Heart right ventricle (tissue), 16 donors: ENCODE data around the gene DUSP28. TPM values are rescaled to one million over a fixed set of nuclear protein-coding genes. Genes with fewer than 3 reads are reported as not detected.
A peak's percentile ranks its signal among the peaks of the same experiment; 100 is the strongest.

Source experiments
- ATAC-seq, 8 donors: fragments of 200-7000 bp; cut with Tn5 transposase; one replicate each; pipeline ENCODE4 v1.9.1; 2020; ENCODE audit warnings: mild to moderate bottlenecking in 8 of 8, moderate library complexity in 8 of 8, moderate number of reproducible peaks in 1 of 8
- DNase-seq, 2 donors: peaks; one replicate each; pipeline ENCODE4 v3.0.0-alpha.2; 2020
- H3K27ac ChIP-seq, 10 donors: fragments of 200-600 bp; sonication (generic) in 2 of 10; one replicate each; pipeline versions ENCODE4 v1.5.0 to v1.8.0; 2020 to 2022; ENCODE audit warnings: mild to moderate bottlenecking in 3 of 10
- H3K27me3 ChIP-seq, 7 donors: fragments of 200-600 bp; one replicate each; pipeline ENCODE4 v1.8.0; 2021 to 2022; ENCODE audit warnings: mild to moderate bottlenecking in 2 of 7
- H3K36me3 ChIP-seq, 9 donors: fragments of 200-600 bp; sonication (generic) in 1 of 9; one replicate each; pipeline versions ENCODE4 v1.5.0 to v1.8.0; 2020 to 2022; ENCODE audit warnings: mild to moderate bottlenecking in 2 of 9
- H3K4me1 ChIP-seq, 9 donors: fragments of 200-600 bp; sonication (generic) in 1 of 9; one replicate each; pipeline versions ENCODE4 v1.5.0 to v1.8.0; 2020 to 2022; ENCODE audit warnings: mild to moderate bottlenecking in 4 of 9
- H3K4me3 ChIP-seq, 10 donors: fragments of 200-600 bp; sonication (generic) in 2 of 10; one replicate each; pipeline versions ENCODE4 v1.5.0 to v1.8.0; 2020 to 2022; ENCODE audit warnings: mild to moderate bottlenecking in 7 of 10, moderate library complexity in 2 of 10
- H3K9me3 ChIP-seq, 11 donors: fragments of 200-600 bp in 10 of 11; sonication (generic) in 2 of 11; one replicate each; pipeline versions ENCODE4 v1.5.0 to v1.8.0; 2013 to 2022; ENCODE audit warnings: mild to moderate bottlenecking in 2 of 11, control low read depth in 1 of 11, moderate library complexity in 1 of 11
- WGBS, 2 donors: extraction: QIAGEN DNeasy Blood & Tissue Kit; methylation state at CpG; one replicate each; pipeline ENCODE4 v1.1.7; 2013; ENCODE audit warnings: inconsistent platforms in 1 of 2; 5-methylcytosine and 5-hydroxymethylcytosine counted together
- intact Hi-C, 10 donors: fragments of 100-400 bp; cut with DNase I; formaldehyde crosslinking; loops; one replicate each; pipeline versions ENCODE4 v1.11.1 to v1.14.2; 2022
- polyA plus RNA-seq, 2 donors: library from polyadenylated mRNA; stranded (reverse); fragments of 200-250 nt; gene quantifications; one replicate each; pipeline ENCODE4 v1.2.3, GENCODE V29; 2013
- total RNA-seq, 10 donors: library from RNA; stranded (reverse); fragmentation: NEBNext Ultra II Directional in 3 of 10; extraction: Animal tissue kit (Norgen Biotek cat#: 25700) in 3 of 10; gene quantifications; one replicate each; pipeline versions ENCODE4 v1.2.1 to v1.2.4, GENCODE V29; 2021 to 2023
- TF ChIP-seq, protein P1 (sequence below), 9 donors: fragments of 200-600 bp; sonication (generic) in 2 of 9; IDR thresholded peaks; one replicate each; pipeline versions ENCODE4 v1.5.0 to v1.8.0; 2021 to 2022; ENCODE audit warnings: antibody characterized with exemption in 9 of 9, mild to moderate bottlenecking in 5 of 9, moderate library complexity in 1 of 9
- donor health status: Arrhythmogenic right ventricular cardiomyopathy.
- donor health status: ischemic (EF 13 %, LVEDD 7.1; RV severe dilation, severe dysfunction).
- donor health status: healthy with polysubstance abuse.
- donor health status: DM: no; HTN: yes; CAD: no.
- donor health status: DM: no; HTN: no; CAD: no.
- donor health status: ischemic (EF 25% LVEDD 6.9; RV normal size, moderate dysfunction).
- donor health status: ischemic (EF 25% LVEDD 5.7; RV mildly dilated, moderate dysfunction).
- donor health status: healthy.
- donor health status: DM: yes; HTN: yes; CAD: no.
- donor health status: Ischemic cardiomyopathy.
- donor health status: ischemic (EF 35%, LVEDD 5.7; RV mildly dilated, moderate dysfunction).
- donor health status: nonischemic (EF 11% LVEDD 7.7; RV severe dilation, severe dysfunction).
- donor health status: DM: yes; HTN: yes; CAD: no.
- donor health status: PGD.
- donor health status: ischemic (EF 29% LVEDD 5.4; RV normal size, mild dysfunction).
- donor health status: nonischemic (EF 23%, LVEDD 6.1; RV moderate dilation, normal function).

DUSP28 gene
- total and polyA plus RNA-seq, 12 donors, result 4.7 to 22.1 (median 13.4) TPM

DNA sequence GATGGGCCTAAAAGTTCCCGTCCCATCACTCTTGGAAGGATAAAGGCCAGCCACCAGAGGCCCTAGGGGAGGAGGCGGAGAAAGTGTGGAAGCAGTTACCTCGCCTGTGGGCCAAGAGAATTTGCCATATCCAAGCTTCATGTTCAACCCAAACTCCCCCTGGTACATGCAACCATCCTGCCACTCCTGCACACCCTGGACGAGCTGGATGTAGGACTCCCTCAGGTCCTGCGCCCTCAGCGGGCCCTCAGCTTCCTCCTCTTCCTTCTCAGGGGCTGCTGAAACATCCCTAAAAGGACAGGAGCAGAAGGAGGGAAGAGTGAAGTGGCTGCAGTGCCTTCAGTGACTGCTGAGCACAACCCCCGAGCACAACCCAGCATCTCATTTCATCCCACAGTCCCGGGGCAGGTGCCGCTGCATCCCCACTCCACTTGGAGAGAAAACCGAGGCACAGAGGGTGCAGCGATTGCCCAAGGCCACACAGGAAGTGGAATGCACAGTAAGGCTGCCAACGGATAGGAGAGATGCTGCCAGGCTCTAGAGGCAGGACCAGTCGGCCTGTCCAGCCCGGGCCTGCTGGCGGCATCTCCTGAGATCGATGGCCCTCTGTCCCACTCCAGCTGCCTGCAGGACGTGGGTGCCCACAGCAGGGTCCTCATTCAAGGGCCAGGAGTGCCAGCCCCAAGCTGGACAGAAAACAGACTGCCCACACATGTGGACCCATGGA, 5.2 kb upstream of the DUSP28 start:
- TF ChIP-seq, protein P1, sequence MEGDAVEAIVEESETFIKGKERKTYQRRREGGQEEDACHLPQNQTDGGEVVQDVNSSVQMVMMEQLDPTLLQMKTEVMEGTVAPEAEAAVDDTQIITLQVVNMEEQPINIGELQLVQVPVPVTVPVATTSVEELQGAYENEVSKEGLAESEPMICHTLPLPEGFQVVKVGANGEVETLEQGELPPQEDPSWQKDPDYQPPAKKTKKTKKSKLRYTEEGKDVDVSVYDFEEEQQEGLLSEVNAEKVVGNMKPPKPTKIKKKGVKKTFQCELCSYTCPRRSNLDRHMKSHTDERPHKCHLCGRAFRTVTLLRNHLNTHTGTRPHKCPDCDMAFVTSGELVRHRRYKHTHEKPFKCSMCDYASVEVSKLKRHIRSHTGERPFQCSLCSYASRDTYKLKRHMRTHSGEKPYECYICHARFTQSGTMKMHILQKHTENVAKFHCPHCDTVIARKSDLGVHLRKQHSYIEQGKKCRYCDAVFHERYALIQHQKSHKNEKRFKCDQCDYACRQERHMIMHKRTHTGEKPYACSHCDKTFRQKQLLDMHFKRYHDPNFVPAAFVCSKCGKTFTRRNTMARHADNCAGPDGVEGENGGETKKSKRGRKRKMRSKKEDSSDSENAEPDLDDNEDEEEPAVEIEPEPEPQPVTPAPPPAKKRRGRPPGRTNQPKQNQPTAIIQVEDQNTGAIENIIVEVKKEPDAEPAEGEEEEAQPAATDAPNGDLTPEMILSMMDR (IDR thresholded peaks at IDR 0.05), result no peak
- no peak for DNase-seq

DNA sequence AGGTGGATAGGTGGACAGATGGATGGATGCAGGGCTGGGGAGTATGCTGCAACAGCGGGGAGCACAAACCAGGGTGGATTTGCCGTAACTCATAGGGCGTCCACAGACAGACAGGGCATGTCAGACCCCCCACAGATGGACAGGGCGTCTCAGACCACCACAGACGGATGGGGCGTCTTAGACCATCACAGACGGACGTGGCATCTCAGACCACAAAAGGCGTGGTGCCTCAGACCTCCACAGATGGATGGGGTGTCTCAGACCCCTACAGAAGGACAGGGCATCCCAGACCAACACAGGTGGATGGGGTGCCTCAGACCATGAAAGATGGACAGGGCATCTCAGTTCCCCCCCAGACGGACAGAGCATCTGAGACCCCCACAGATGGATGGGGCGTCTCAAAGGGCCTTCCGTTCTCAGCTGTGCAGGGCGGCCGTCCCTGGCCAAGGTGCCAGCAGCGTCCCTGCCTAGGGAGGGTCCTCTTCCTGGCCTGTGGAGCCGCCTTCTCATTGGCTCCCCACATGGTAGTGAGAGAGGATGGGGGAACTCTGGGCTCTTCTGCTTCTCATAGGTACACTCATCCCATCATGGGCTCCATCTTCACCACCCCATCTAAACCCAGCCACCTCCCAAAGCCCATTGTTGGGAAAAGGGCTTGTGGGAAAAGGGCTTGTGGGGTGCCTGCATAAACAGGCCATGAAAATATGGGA, 4.5 kb upstream of the DUSP28 start:
- H3K36me3 ChIP-seq, result peaks cover 0 to 38% (median 3%) of the 10 kb centered on the region in 9 donors
- TF ChIP-seq, protein P1 (IDR thresholded peaks at IDR 0.05), result no peak
- H3K27ac ChIP-seq, result no peak overlapping the region
- H3K4me3 ChIP-seq, result no peak overlapping the region
- no peaks in the 10 kb centered on the region for H3K27me3 ChIP-seq
- intact Hi-C loops, result no loop called here
- DNase-seq, result no peak
- WGBS, 2 donors, result 96 to 97% methylated on average over 16 of the region's 16 CpGs
- no peak for ATAC-seq
- peaks cover 0 to 7% (median 0%) of the 10 kb centered on the region in 11 donors for H3K9me3 ChIP-seq
- peaks cover 5 to 48% (median 30%) of the 10 kb centered on the region in 9 donors for H3K4me1 ChIP-seq

More for the DNA sequence above, 5.2 kb upstream of the DUSP28 start:
- H3K4me3 ChIP-seq, result no peak overlapping the region
- intact Hi-C loops, result no loop called here
- no peak for ATAC-seq
- peaks cover 0 to 43% (median 3%) of the 10 kb centered on the region in 9 donors for H3K36me3 ChIP-seq
- no peaks in the 10 kb centered on the region for H3K27me3 ChIP-seq
- H3K27ac ChIP-seq, result no peak overlapping the region
- WGBS, 2 donors, result 94 to 95% methylated on average over 17 of the region's 17 CpGs
- peaks cover 0 to 8% (median 0%) of the 10 kb centered on the region in 11 donors for H3K9me3 ChIP-seq
- peaks cover 5 to 46% (median 29%) of the 10 kb centered on the region in 9 donors for H3K4me1 ChIP-seq

DNA sequence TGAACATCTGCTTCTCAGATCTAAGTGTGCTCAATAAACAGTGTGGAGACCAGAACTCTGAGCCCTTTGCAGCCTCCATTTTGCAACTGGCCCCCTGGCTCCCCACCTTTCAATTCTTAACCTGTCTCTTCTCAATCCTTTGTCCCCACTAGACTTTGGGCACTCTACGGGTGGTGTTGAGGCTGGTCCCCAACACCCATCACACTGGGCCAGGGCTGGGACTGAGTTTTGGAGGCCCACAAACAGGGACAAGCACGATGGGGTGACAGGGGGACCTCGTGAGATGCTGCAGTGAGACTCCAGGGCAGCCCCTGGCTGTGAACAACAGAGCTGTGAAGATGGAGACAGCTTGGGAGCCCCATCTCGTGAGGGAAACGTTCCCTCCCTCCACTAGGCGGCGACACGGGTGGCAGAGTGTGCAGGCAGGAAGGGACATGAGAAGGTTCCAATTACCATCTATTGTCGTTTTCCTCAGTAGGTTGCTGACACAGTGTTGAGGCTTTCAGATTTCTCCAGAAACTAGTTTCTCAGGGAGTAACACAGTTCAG, 3.5 kb upstream of the DUSP28 start:
- peak overlapping the region in 2 of 10 donors; percentile 52 to 56 for H3K4me3 ChIP-seq
- H3K27ac ChIP-seq, result no peak overlapping the region
- peaks cover 0 to 29% (median 1%) of the 10 kb centered on the region in 9 donors for H3K36me3 ChIP-seq
- H3K9me3 ChIP-seq, result no peaks in the 10 kb centered on the region
- TF ChIP-seq, protein P1 (IDR thresholded peaks at IDR 0.05), result peak in 6 of 9 donors; percentile 17 to 54 (median 34)
- H3K4me1 ChIP-seq, result peaks cover 6 to 53% (median 35%) of the 10 kb centered on the region in 9 donors
- intact Hi-C loops, result no loop called here
- no peaks in the 10 kb centered on the region for H3K27me3 ChIP-seq
- no peak for ATAC-seq
- peak in 1 of 2 donors; percentile 25 for DNase-seq
- WGBS, 2 donors, result 68 to 72% methylated on average over 9 of the region's 9 CpGs

DNA sequence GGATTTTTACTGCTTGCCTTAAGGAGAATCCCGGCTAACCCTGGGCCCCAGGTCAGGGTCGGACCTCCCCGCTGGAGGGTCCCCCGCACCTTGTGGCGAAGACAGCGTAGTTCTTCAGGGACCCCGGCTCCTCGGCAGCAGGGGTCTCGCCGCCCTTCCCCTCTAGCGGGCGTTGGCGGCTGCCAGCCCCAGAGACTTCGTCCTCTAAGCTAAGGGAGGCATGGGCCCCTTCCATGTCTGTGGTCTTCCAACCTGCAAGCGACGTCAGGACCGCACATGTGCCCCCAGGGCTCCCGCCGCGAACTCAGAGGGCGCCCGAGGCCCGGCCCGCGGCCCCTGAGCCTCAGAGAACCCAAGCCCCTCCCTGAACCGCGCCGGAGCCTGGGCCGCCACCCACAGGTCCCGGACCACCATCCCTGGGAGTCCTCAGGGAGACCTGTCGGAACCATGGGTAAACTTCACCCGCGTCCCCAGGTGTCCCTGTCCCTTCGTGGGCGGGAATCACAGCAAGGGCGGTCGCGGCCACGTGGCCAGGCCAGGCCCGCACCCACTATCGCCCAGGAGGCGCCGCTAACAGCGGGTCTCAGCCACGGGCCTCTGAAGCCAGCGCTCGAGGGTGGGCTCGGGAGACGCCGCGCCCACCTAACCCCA, 2.9 kb upstream of the DUSP28 start:
- 29 to 32% methylated on average over 40 to 51 of the region's 51 CpGs for WGBS, 2 donors
- Histone ChIP-seq H3K36me3 (peaks cover 0 to 23% (median 0%) of the 10 kb centered on the region in 9 donors), H3K4me3 (peak overlapping the region; percentile 29 to 59 (median 52)), H3K27ac (no peak overlapping the region), H3K4me1 (peaks cover 9 to 59% (median 41%) of the 10 kb centered on the region in 9 donors), H3K27me3 (no peaks in the 10 kb centered on the region), H3K9me3 (no peaks in the 10 kb centered on the region)
- TF ChIP-seq, protein P1 (IDR thresholded peaks at IDR 0.05), result no peak
- DNase-seq (peak in 1 of 2 donors; percentile 18), ATAC-seq (no peak)
- intact Hi-C loops, result no loop called here
